ENCODE data around the gene PIR. TPM values are rescaled to one million over a fixed set of nuclear protein-coding genes. Genes with fewer than 3 reads are reported as not detected.

Gene PIR
- polyA plus RNA-seq, 1 donor from 2014 or later: 0.81 TPM

DNA sequence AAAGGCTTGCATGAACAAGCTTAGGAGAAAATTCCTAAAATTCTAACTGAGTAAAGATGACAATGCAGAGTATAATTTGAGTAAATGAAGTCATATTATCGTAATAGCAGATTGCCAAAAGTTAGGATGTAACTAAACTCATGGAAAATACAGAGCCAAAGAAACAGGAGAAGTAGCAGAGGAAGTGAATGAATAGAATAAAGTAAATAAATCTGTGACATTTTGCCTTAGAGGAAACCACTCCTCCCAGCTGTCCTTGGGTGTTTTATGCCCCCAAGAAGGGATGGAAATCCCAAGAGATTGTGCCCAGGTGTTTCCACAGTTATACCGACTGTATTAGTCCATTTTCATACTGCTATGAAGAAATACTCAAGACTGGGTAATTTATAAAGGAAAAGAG, 5.6 kb upstream of the PIR start:
- Histone ChIP-seq H3K79me2 (replicated peaks; ENCODE audit: insufficient read depth, low read length) (no peaks in the 10 kb centered on the region), H3K4me2 (ENCODE audit: low read length) (no peak overlapping the region), H4K20me1 (ENCODE audit: insufficient read depth) (no peaks in the 10 kb centered on the region), H3K36me3 (ENCODE audit: insufficient read depth, low read length) (no peaks in the 10 kb centered on the region), H3K9me3 (ENCODE audit: low read length) (no peaks in the 10 kb centered on the region), H3F3A (ENCODE audit: insufficient read depth, low read length, poor library complexity, severe bottlenecking) (no peaks in the 10 kb centered on the region), H3K9ac (ENCODE audit: low read length) (no peak overlapping the region), H3K9me2 (ENCODE audit: insufficient read depth, low read length) (no peaks in the 10 kb centered on the region), H3K27ac (ENCODE audit: low read length) (no peak overlapping the region), H2AFZ (ENCODE audit: low read depth, low read length) (no peak overlapping the region), H3K27me3 (ENCODE audit: insufficient read depth, low read depth, low read length) (no peaks in the 10 kb centered on the region), H3K4me3 (ENCODE audit: low read length) (no peak overlapping the region)
- no peak for TF ChIP-seq RAD21 (conservative IDR thresholded peaks at IDR 0.05)
- no peak for TF ChIP-seq EZH2 (IDR thresholded peaks at IDR 0.05; ENCODE audit: borderline replicate concordance, insufficient read depth, low read length, poor library complexity, severe bottlenecking)
- TF ChIP-seq MXI1 (conservative IDR thresholded peaks at IDR 0.05; ENCODE audit: poor library complexity, severe bottlenecking): no peak
- TF ChIP-seq, protein P1, sequence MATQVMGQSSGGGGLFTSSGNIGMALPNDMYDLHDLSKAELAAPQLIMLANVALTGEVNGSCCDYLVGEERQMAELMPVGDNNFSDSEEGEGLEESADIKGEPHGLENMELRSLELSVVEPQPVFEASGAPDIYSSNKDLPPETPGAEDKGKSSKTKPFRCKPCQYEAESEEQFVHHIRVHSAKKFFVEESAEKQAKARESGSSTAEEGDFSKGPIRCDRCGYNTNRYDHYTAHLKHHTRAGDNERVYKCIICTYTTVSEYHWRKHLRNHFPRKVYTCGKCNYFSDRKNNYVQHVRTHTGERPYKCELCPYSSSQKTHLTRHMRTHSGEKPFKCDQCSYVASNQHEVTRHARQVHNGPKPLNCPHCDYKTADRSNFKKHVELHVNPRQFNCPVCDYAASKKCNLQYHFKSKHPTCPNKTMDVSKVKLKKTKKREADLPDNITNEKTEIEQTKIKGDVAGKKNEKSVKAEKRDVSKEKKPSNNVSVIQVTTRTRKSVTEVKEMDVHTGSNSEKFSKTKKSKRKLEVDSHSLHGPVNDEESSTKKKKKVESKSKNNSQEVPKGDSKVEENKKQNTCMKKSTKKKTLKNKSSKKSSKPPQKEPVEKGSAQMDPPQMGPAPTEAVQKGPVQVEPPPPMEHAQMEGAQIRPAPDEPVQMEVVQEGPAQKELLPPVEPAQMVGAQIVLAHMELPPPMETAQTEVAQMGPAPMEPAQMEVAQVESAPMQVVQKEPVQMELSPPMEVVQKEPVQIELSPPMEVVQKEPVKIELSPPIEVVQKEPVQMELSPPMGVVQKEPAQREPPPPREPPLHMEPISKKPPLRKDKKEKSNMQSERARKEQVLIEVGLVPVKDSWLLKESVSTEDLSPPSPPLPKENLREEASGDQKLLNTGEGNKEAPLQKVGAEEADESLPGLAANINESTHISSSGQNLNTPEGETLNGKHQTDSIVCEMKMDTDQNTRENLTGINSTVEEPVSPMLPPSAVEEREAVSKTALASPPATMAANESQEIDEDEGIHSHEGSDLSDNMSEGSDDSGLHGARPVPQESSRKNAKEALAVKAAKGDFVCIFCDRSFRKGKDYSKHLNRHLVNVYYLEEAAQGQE (IDR thresholded peaks at IDR 0.05; ENCODE audit: borderline replicate concordance): no peak
- no peak for TF ChIP-seq POLR2AphosphoS5 (IDR thresholded peaks at IDR 0.05)
- no peak for TF ChIP-seq EP300 (conservative IDR thresholded peaks at IDR 0.05; ENCODE audit: poor library complexity, severe bottlenecking)
- TF ChIP-seq TAF1 (IDR thresholded peaks at IDR 0.05; ENCODE audit: low read depth): no peak
- no peak for TF ChIP-seq SMC3 (conservative IDR thresholded peaks at IDR 0.05; ENCODE audit: poor library complexity)
- no peak for TF ChIP-seq CTCF (IDR thresholded peaks at IDR 0.05; ENCODE audit: poor library complexity, severe bottlenecking)

GRCh38 chrX:15497865-15498264, 4.7 kb upstream of the PIR start:
- no peaks in the 10 kb centered on the region for H3K79me2 ChIP-seq (replicated peaks; ENCODE audit: insufficient read depth, low read length)
- no peaks in the 10 kb centered on the region for H4K20me1 ChIP-seq (ENCODE audit: insufficient read depth)
- H3K9ac ChIP-seq (ENCODE audit: low read length): no peak overlapping the region
- no peaks in the 10 kb centered on the region for H3F3A ChIP-seq (ENCODE audit: insufficient read depth, low read length, poor library complexity, severe bottlenecking)
- H3K27ac ChIP-seq (ENCODE audit: low read length): no peak overlapping the region
- H3K36me3 ChIP-seq (ENCODE audit: insufficient read depth, low read length): no peaks in the 10 kb centered on the region
- H3K27me3 ChIP-seq (ENCODE audit: insufficient read depth, low read depth, low read length): no peaks in the 10 kb centered on the region
- H3K9me3 ChIP-seq (ENCODE audit: low read length): no peaks in the 10 kb centered on the region
- H2AFZ ChIP-seq (ENCODE audit: low read depth, low read length): no peak overlapping the region
- TF ChIP-seq POLR2AphosphoS5 (IDR thresholded peaks at IDR 0.05): no peak
- TF ChIP-seq, protein P1 (IDR thresholded peaks at IDR 0.05; ENCODE audit: borderline replicate concordance): no peak
- no peak for TF ChIP-seq EP300 (conservative IDR thresholded peaks at IDR 0.05; ENCODE audit: poor library complexity, severe bottlenecking)
- TF ChIP-seq SMC3 (conservative IDR thresholded peaks at IDR 0.05; ENCODE audit: poor library complexity): no peak
- TF ChIP-seq MXI1 (conservative IDR thresholded peaks at IDR 0.05; ENCODE audit: poor library complexity, severe bottlenecking): no peak
- TF ChIP-seq RAD21 (conservative IDR thresholded peaks at IDR 0.05): no peak
- no peak for TF ChIP-seq CTCF (IDR thresholded peaks at IDR 0.05; ENCODE audit: poor library complexity, severe bottlenecking)
- TF ChIP-seq TAF1 (IDR thresholded peaks at IDR 0.05; ENCODE audit: low read depth): no peak
- TF ChIP-seq EZH2 (IDR thresholded peaks at IDR 0.05; ENCODE audit: borderline replicate concordance, insufficient read depth, low read length, poor library complexity, severe bottlenecking): no peak
- no peak overlapping the region for H3K4me3 ChIP-seq (ENCODE audit: low read length)
- H3K9me2 ChIP-seq (ENCODE audit: insufficient read depth, low read length): no peaks in the 10 kb centered on the region
- no peak overlapping the region for H3K4me2 ChIP-seq (ENCODE audit: low read length)

Data from neural cell (in vitro differentiated cells).